GM18951 (cell line): ENCODE data around the gene RBM44.
"Not testable (repeated sequence)": the region's sequence is repeated elsewhere in the genome, so short reads cannot be mapped to it uniquely, and the experiment has no call there.

ENCODE experiments used
- POLR2A ChIP-seq: IDR thresholded peaks from 4 replicates; pipeline ENCODE4 v1.6.1; 2011; ENCODE audit warnings: mild to moderate bottlenecking; ENCODE audit not compliant: insufficient read length, insufficient read depth; ENCODE audit errors: extremely low read depth
- in situ Hi-C: fragments of 300-500 bp; cut with MboI; formaldehyde crosslinking; loops from one replicate; pipeline ENCODE4 v1.12.0; 2022; ENCODE audit warnings: low sequenced_read_pairs, mixed read lengths, inconsistent platforms; ENCODE audit not compliant: unreplicated experiment

RBM44 gene

GRCh38 chr2:237763812-237764211, 34.8 kb upstream of the RBM44 start:
- TF ChIP-seq POLR2A: no peak
- in situ Hi-C loops: no loop called here

DNA sequence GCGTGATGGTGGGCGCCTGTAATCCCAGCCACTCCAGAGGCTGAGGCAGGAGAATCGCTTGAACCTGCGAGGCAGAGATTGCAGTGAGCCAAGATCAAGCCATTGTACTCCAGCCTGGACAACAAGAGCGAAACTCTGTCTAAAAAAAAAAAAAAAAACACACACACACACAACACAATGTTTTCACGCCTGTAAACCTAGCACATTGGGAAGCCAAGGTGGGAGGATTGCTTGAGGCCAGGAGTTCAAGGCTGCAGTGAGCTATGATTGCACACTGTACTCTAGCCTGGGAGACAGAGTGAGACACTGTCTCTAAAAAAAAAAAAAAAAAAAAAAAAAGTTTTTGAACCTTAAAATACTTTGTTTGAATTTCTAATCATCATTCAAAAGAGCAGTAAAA, 33.5 kb upstream of the RBM44 start:
- in situ Hi-C loops: not testable (repeated sequence)

DNA sequence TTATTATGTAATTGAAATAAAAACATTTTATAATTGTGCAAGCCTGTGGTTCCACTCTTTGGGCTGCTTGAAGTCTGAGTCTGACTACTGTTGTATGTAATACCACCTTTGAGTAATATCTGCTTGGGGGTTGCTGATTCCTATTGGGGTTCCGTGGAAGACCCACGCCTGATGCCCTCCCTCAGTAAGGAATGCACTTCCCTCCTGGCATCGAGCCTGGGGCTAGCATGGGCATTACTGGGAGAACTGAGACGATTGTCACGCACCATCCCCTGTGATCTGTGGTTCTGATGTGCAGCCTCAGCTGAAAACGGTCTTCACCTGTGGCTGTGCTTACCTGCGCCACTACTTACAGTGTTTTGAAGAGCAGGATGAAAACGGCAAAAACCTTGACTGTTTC, 32.7 kb upstream of the RBM44 start:
- in situ Hi-C loops: no loop called here
- no peak for TF ChIP-seq POLR2A

GRCh38 chr2:237766340-237766739, 32.2 kb upstream of the RBM44 start:
- in situ Hi-C loops: no loop called here
- TF ChIP-seq POLR2A: no peak

- TF ChIP-seq POLR2A: no peak
- in situ Hi-C loops: no loop called here
Observed at GRCh38 chr2:237772513-237772912, 26.1 kb upstream of the RBM44 start.

DNA sequence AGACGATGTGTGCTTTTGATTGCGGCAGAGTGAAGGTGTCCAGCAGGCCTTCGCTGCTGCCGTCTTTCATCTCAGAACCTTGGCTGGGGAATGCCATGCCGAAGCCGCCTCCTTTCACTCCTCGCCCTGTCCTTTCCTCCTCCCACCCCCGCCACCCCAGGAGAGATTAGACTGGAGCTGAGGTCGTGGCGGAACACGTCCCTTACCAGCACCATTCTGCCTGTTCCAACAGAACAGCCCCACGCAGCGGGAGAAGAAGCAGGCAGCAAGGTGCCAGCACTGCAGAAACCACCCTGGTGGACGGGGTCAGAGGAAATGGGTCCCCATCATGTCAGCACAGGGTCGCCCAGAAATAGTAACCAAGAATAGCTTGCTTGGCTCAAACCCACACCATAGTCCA, 24.8 kb upstream of the RBM44 start:
- no peak for TF ChIP-seq POLR2A
- in situ Hi-C loops: no loop called here

GRCh38 chr2:237774811-237775553, 23.6 kb upstream of the RBM44 start:
- no peak for TF ChIP-seq POLR2A
- in situ Hi-C loops: no loop called here

GRCh38 chr2:237779521-237779920, 19.1 kb upstream of the RBM44 start:
- TF ChIP-seq POLR2A: no peak

GRCh38 chr2:237782181-237782580, 16.4 kb upstream of the RBM44 start:
- in situ Hi-C loops: no loop called here
- TF ChIP-seq POLR2A: peak; percentile 28

More at GRCh38 chr2:237779521-237779920, 19.1 kb upstream of the RBM44 start:
- in situ Hi-C loops: no loop called here

DNA sequence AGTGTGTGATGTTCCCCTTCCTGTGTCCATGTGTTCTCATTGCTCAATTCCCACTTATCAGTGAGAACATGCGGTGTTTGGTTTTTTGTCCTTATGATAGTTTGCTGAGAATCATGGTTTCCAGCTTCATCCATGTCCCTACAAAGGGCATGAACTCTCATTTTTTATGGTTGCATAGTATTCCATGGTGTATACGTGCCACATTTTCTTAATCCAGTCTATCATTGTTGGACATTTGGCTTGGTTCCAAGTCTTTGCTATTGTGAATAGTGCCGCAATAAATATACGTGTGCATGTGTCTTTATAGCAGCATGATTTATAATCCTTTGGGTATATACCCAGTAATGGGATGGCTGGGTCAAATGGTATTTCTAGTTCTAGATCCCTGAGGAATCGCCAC, 14.9 kb upstream of the RBM44 start:
- in situ Hi-C loops: not testable (repeated sequence)

DNA sequence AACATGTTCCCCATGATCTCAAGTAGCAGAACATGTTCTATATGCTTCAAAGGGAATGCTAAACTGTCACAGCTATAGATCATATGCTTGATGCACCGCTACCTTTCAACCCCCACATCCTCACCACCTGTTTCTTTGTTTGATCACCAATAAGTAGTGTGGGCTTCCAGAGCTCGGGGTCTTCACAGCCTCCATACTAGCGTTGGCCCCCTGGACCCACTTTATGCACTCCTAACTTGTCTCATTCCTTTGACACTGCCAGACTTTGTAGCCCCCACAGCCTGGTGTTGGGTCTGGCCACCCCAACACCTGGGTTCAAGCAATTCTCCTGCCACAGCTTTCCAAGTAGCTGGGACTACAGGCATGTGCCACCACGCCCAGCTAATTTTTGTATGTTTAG, 11.6 kb upstream of the RBM44 start:
- in situ Hi-C loops: no loop called here
- TF ChIP-seq POLR2A: no peak

GRCh38 chr2:237790353-237790752, 8.2 kb upstream of the RBM44 start:
- in situ Hi-C loops: no loop called here
- TF ChIP-seq POLR2A: no peak

DNA sequence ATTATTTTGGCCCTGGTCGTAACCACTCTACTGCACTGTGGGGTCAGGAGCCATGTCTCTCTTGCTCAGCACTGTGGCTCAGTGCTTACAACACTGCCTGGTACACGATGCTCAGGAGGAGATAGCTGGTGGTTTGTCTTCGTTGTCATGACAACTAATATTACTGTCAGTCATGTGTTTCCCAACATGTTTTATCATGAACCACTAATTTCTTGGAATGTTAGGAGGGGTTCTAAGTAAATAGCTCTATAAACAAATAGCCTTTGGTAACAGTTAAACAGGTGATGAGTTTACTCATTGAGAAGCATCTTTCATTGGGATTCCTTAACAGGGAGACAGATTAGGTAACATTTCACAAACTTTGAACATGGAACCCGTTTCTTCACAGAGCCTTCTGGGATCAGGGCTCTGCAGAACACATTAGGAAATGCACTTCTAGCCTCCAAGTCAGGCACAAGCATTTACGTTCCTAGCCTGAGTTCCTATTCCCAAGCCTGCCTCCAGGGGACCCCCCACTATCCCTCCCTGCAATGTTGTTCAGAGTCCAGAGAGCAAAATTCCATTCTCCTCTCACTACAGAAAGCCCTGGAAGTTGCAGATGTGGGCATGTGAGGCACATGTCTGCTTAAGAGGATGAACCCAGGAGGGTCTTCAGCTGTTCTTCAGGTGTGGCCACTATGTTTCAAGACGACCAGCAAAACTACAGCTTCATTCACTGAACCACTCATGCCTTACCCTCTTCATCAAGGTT, 6.4 kb upstream of the RBM44 start:
- TF ChIP-seq POLR2A: no peak
- in situ Hi-C loops: no loop called here

DNA sequence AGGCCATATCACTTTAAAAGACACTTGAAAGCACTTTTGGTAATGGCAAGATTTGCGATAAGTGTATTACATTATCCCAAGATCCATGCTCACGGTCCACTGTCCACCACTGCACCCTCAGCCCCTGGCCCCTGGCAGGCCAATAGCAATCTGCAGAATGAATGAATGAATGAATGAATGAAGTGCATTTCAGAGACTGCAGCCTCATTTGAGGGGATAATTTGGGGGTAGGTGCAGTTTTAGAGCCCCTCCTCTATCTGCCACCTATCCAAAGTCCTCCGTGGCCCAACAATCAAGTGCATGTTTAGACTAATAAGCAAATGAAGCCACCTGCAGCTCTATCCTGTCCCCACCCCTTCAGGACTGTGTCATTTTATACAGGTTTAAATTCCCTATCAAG, 1.3 kb upstream of the RBM44 start:
- in situ Hi-C loops: no loop called here
- TF ChIP-seq POLR2A: no peak
